HG03575 (cell line): ENCODE measurements around the gene ATP12A.

ENCODE experiments used
- ATAC-seq: cut with Tn5 transposase; IDR thresholded peaks from one replicate; pipeline ENCODE4 v1.9.1; 2021; ENCODE audit not compliant: unreplicated experiment, insufficient number of reproducible peaks, low FRiP score; ENCODE audit errors: extremely low read depth

ATP12A gene

GRCh38 chr13:24683351-24683750 is 3.1 kb downstream of the ATP12A start:
- no peak for ATAC-seq

DNA sequence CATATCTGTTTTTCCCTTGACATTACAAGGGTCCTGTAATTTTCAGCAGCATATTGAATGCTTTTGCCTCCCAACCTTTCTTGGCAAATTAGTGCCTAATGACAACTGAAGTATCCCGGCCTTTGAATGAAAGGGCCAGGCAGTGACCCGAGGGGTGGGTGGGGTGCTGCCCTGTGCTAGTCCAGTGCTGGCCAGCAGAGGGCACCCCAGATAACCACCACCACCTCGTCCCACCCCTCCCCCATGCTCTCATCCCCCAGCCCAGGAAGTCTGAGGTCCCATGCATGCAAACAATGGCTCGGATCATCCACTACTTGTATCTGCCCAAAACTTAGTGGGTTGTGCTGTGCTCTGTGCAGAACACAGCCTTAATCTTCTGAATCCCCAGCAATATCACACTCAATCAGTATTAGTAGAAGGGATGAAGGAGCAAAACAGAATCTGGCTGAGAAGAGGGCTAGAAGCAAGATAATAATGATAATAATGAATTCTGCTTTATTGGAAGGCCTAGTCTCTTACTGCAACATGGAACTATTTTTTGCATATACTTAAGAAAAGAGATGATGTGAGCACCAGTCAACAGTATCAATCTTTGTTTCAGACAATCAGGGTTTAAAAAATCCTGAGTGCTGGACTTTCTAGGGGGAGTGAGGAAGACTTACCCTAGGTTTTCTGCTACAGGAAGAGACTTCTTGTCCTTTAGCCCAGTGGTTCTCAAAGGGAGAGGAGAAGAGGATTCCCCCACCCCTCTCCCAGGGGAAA is 3.8 kb downstream of the ATP12A start:
- ATAC-seq = no peak

- ATAC-seq = no peak
Measured at GRCh38 chr13:24684600-24684998, 4.4 kb downstream of the ATP12A start.

DNA sequence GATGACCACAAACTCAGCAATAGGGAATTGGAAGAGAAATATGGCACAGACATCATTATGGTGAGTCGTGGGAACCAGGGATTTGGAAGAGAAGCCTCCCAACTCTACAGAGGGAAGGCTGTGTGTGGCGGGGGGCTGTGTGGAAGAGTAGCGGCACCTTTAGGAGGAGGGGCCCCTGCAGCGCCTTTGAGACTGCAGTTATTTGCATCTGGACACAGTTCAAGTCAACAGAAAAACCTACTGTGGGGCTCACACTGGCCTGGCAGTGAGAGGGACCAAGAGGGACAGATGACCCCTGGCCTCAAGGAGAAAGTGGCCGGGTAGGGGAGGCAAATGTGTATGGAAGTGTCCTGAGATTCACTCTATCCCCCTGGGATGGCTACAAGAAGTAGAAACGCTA is 5.1 kb downstream of the ATP12A start:
- no peak for ATAC-seq

GRCh38 chr13:24687611-24688010 is 7.4 kb downstream of the ATP12A start:
- no peak for ATAC-seq

DNA sequence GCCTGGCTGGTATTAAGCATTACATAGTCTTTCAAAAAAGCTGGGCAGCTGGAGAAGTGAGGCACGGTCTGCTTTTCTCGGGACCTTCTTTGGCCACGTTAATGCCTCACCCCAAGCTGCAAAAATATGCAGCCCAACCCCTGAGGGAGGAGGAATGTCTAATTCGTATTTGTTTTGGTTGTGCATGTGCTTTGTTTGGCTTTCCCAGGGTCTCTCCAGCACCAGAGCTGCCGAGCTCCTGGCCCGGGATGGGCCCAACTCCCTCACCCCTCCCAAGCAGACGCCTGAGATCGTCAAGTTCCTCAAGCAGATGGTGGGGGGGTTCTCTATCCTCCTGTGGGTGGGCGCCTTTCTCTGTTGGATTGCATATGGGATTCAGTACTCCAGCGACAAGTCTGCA is 7.9 kb downstream of the ATP12A start:
- no peak for ATAC-seq

GRCh38 chr13:24688950-24689349 is 8.7 kb downstream of the ATP12A start:
- ATAC-seq = no peak

DNA sequence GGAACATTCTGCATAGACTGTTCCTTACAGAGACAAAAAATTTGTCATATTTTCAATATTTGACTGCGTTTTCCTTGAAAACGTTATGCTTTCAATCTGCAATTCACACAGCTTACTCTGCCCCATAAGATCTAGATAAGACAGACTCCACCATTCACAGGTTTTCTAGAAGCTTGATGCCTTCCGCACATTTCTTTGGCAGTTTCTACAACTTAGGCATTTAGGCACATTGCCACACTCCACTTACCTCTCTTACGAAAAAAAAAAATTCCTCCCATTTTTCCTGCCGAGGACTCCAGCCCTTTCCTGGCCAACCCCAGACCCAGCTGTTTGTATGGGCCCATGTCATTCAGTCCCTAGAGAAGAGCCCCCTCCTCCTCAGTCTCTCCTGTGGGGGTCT is 11.2 kb downstream of the ATP12A start:
- no peak for ATAC-seq

GRCh38 chr13:24692561-24692960 is 12.4 kb downstream of the ATP12A start:
- ATAC-seq = no peak

DNA sequence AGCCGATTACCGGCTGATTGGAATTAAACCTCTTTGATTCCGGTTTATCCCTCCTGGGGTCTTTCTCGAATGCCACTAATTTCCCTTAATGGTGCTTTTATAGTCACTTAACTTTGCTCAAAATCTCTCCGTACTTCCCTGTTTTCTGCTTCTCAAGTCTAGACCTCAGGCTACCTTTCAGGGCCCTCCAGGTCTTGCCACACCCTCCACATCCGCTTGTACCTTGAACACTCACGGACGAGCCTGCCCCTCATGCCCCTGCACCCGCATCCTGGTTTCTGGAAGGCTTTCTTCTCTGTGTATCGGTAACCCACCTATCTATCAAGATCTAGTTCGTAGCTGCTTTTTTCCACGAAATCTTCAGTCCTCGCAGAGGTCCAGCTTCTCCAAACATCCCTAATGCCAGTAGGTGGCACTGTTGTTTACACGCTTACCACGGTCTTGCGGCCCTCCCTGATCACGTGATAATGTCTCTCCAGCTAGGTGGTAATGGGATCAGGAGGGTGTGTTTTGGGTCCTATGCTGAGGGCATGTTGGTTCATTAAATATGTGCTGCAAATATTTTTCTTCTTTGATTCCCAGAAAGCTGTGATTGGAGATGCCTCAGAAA is 13.8 kb downstream of the ATP12A start:
- ATAC-seq = no peak

DNA sequence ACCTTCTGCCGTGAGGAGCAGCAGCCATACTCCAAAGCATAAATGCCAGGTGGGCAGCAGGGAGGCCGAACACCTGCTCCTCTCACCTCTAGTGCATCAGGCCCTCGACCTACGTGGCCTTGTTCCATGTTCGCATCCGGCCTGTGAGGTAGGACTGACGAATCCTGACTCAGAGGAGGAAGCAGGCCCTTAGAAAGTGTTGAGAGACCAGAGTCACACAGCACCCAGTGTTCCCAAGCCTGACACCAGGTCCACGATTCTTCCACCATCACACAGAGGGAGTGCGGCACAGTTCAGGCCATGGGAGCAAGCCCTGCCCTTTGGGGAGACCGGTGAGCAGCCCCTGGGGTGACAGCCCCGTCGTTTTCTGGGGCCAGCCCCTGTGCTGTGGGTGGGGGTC is 14.7 kb downstream of the ATP12A start:
- ATAC-seq = no peak

GRCh38 chr13:24698686-24699085 is 18.5 kb downstream of the ATP12A start:
- no peak for ATAC-seq

DNA sequence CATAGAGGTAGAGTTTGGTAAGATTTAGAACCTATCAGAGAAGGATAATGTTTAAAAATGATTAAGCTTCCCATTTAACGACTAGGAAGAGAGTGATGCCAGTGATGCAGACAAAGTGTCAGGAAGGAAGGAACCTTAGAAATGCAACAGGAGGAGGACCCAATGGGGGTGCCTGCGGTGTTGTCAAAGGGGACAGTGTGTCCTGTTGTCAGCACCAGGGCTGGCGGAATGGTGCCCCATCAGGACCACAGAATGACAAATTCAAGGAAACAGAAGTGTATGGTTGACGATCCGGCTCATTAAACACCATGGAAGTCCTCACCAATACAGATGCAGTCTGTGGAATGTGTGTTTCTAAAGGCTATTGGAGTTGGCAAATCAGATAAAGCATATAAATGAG is 19.3 kb downstream of the ATP12A start:
- no peak for ATAC-seq

GRCh38 chr13:24700539-24700938 is 20.3 kb downstream of the ATP12A start:
- ATAC-seq = no peak

DNA sequence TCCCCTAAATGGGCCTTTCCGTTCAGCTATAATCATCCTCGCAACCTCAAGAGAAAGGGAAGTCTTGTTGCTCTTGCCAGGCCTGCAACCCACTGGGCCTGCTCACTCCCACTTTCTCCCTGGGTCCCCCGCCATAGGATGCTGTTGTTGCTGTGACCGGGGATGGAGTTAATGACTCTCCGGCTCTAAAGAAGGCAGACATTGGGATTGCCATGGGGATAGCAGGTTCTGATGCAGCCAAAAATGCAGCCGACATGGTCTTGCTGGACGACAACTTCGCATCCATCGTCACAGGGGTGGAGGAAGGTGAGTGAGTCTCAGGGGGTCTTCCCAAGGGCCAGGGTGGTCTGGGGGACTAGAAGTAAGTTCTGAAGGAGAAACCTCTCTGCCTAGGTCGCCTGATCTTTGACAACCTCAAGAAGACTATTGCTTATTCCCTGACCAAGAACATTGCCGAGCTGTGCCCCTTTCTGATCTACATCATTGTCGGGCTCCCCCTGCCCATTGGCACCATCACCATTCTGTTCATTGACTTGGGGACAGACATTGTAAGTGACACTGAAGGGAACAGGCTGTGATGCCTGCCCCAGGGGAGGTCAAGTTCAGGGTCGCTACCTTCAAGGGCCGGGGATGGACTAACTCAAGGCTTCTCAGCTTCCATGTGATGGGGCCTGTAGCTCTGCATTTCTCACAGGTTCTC is 26.8 kb downstream of the ATP12A start:
- no peak for ATAC-seq

DNA sequence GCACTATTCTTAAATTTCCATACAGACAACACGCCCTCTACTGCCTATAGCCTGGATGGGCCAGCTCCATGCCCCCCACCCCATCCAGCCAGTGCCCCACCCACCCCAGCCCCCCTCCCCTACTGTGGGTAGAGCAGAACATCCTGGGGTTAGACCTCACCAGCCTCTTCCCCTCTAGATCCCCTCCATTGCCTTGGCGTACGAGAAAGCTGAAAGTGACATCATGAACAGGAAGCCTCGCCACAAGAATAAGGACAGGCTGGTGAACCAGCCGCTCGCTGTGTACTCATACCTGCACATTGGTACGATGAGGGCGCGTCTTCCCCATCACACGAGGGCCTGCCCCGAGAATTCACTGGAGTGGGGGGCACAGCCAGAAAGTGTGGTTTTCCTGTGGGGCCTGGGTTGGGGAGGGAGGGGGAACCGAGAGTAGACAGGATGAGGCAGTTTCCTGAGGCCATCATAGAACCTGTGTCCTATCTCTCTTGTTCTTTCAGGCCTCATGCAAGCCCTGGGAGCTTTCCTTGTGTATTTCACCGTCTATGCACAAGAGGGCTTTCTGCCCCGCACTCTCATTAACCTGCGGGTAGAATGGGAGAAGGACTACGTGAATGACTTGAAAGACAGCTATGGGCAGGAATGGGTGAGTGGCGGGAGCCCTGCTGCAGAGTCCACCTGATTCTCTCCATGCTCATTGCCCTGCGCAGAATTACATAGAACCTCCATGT is 29.1 kb downstream of the ATP12A start:
- ATAC-seq = no peak

- ATAC-seq = no peak
Measured at GRCh38 chr13:24713022-24713421, 32.8 kb downstream of the ATP12A start.

DNA sequence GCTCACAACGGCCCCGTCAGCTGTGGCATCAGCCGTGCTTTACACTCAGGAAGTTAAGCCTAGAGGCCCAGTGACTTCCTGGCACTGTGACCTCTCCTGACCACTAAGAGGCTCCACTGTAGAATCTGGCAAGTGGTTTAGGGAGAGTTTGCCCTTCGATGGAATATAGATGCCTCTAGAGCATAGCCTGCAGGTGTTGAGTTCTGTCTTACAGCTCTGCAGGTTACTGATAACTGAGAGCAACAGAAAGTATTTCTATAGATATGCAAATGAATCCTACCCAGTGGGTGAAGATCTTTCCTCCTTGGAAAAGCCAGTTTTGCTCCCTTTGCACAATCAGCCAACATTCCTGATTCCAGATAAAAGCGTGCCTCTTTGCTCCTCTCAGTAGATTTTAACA is 35.8 kb downstream of the ATP12A start:
- ATAC-seq = no peak

DNA sequence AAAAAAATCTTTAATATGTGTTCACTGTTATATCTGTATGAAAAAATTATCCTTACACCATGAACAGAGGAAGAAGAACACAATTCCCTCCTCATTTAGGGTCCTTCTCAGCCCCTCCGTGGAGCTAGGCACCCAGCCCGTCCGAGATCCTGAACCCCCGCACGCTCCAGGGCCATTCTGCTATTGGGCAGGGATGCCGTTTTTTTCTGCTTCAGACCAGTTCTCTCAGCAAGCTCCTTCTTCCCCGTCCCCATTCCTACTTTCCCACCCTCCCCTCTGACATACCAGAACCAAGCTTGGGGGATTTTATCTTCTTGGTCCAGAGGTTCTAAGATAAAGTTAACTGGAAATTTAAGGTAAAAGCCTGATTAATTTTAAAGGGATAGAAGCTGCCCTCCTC is 36.2 kb downstream of the ATP12A start:
- ATAC-seq = no peak

- no peak for ATAC-seq
Measured at GRCh38 chr13:24717217-24717616, 37.0 kb downstream of the ATP12A start.
